Measurements from ENCODE around the gene TCAP.
"Not testable (repeated sequence)": the region's sequence is repeated elsewhere in the genome, so short reads cannot be mapped to it uniquely, and the experiment has no call there.

The TCAP gene

DNA sequence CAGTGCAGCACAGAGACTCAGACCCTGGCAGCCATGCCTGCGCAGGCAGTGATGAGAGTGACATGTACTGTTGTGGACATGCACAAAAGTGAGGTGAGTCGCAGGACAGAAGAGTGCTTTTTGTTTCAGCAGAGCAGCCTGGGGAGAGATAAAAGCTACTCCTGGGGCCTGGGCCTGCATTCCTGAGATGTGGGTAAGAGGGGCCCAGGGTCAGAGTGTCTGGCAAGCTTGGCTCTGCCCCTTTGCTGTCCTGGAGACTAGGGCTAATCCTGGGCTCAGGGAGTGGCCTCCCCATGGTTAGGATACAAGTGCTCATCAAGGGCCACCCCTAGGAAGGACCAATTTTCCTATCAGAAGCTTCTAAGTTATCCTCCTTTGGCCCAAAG lies 29.9 kb downstream of the TCAP start:
- H3K9ac ChIP-seq (ENCODE audit: low read depth, low read length), result no peak overlapping the region
- peak overlapping the region; percentile 94 for H3K27ac ChIP-seq (ENCODE audit: low read depth, low read length)
- peaks cover 48% of the 10 kb centered on the region for H3K4me1 ChIP-seq (ENCODE audit: control insufficient read depth, insufficient read depth, low read length)
- 0 out of 2 replicates have a peak, but pooled peaks cover 2% of the 10 kb centered on the region for H3K36me3 ChIP-seq (ENCODE audit: control insufficient read depth, insufficient read depth, low read length)
- H3K27me3 ChIP-seq (ENCODE audit: control insufficient read depth, insufficient read depth, low read length), result no peaks in the 10 kb centered on the region
- no peak overlapping the region for H3K4me3 ChIP-seq (ENCODE audit: low read depth, low read length)
- H3K9me3 ChIP-seq (ENCODE audit: control insufficient read depth, insufficient read depth, low read length), result no peaks in the 10 kb centered on the region

DNA sequence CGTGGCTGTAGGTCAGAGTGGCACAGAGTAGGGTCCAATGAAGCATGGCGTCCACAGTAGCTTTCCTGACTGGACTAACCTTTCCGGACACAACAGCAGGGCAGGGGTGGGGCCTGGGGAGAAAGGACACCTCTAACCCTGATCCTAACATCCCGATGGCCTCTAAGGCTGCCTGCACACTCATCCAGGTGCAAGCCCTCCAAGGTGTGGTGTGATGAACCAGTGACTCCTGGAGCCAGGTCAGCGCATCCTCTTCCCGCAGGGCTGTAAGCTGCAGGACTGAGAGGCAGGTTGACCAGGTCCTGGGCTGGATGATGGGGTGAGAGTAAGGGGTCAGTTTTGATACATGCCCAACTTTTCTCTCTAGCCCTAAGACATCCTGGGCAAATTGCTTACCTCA lies 31.6 kb downstream of the TCAP start:
- Histone ChIP-seq H3K27me3 (ENCODE audit: control insufficient read depth, insufficient read depth, low read length) (no peaks in the 10 kb centered on the region), H3K27ac (ENCODE audit: low read depth, low read length) (peak overlapping the region; percentile 94), H3K9ac (ENCODE audit: low read depth, low read length) (no peak overlapping the region), H3K36me3 (ENCODE audit: control insufficient read depth, insufficient read depth, low read length) (0 out of 2 replicates have a peak, but pooled peaks cover 2% of the 10 kb centered on the region), H3K4me1 (ENCODE audit: control insufficient read depth, insufficient read depth, low read length) (peaks cover 44% of the 10 kb centered on the region), H3K4me3 (ENCODE audit: low read depth, low read length) (no peak overlapping the region), H3K9me3 (ENCODE audit: control insufficient read depth, insufficient read depth, low read length) (no peaks in the 10 kb centered on the region)

DNA sequence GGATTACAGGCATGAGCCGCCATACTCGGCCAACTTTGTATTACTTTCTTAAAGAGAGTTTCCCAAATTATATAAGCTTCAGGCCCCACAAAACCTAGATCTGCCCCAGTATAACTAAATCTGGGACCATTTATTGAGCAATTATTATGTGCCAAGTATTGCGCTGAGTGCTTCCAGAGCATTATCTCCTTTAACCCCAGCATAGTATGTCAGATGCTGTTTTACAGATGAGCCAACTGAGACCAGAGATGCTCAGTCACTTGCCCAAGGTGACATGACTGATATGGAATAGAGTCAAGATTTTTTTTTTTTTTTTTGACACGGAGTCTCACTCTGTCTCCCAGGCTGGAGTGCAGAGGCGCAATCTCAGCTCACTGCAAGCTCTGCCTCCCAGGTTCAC lies 32.8 kb downstream of the TCAP start:
- H3K27me3 ChIP-seq (ENCODE audit: control insufficient read depth, insufficient read depth, low read length), result no peaks in the 10 kb centered on the region
- H3K4me3 ChIP-seq (ENCODE audit: low read depth, low read length), result no peak overlapping the region
- no peak overlapping the region for H3K27ac ChIP-seq (ENCODE audit: low read depth, low read length)
- peaks cover 56% of the 10 kb centered on the region for H3K4me1 ChIP-seq (ENCODE audit: control insufficient read depth, insufficient read depth, low read length)
- no peak overlapping the region for H3K9ac ChIP-seq (ENCODE audit: low read depth, low read length)
- peaks cover 9% of the 10 kb centered on the region; the same call in 1 of the 2 replicates for H3K36me3 ChIP-seq (ENCODE audit: control insufficient read depth, insufficient read depth, low read length)
- H3K9me3 ChIP-seq (ENCODE audit: control insufficient read depth, insufficient read depth, low read length), result no peaks in the 10 kb centered on the region

DNA sequence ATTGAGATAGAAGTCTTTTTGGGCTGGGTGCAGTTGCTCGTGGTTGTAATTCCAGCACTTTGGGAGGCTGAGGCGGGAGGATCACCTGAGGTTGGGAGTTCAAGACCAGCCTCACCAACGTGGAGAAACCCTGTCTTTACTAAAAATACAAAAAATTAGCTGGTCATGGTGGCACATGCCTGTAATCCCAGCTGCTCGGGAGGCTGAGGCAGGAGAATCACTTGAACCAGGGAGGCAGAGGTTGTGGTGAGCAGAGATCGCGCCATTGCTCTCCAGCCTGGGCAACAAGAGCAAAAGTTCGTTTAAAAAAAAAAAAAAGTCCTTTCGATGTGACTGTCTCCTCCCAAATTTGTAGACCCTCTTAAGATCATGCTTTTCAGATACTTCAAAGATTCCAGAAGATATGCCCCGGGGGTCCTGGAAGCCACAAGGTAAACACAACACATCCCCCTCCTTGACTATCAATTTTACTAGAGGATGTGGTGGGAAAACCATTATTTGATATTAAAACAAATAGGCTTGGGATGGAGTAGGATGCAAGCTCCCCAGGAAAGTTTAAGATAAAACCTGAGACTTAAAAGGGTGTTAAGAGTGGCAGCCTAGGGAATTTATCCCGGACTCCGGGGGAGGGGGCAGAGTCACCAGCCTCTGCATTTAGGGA lies 34.1 kb downstream of the TCAP start:
- H3K9me3 ChIP-seq (ENCODE audit: control insufficient read depth, insufficient read depth, low read length); H3K27me3 ChIP-seq (ENCODE audit: control insufficient read depth, insufficient read depth, low read length): not testable (repeated sequence)
- Histone ChIP-seq H3K9ac (ENCODE audit: low read depth, low read length) (peak overlapping the region; percentile 78; the same call in 1 of the 2 replicates), H3K4me1 (ENCODE audit: control insufficient read depth, insufficient read depth, low read length) (peaks cover 69% of the 10 kb centered on the region), H3K4me3 (ENCODE audit: low read depth, low read length) (peak overlapping the region; percentile 80), H3K27ac (ENCODE audit: low read depth, low read length) (peak overlapping the region; percentile 88), H3K36me3 (ENCODE audit: control insufficient read depth, insufficient read depth, low read length) (peaks cover 19% of the 10 kb centered on the region; the same call in 1 of the 2 replicates)

DNA sequence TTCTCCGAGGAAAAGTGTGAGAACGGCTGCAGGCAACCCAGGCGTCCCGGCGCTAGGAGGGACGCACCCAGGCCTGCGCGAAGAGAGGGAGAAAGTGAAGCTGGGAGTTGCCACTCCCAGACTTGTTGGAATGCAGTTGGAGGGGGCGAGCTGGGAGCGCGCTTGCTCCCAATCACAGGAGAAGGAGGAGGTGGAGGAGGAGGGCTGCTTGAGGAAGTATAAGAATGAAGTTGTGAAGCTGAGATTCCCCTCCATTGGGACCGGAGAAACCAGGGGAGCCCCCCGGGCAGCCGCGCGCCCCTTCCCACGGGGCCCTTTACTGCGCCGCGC lies 34.6 kb downstream of the TCAP start, which contains the start of gene ERBB2:
TSS of gene ERBB2 (plus strand) at position 247 of the 330 bp plus-strand sequence. CDS start 175 bp downstream, outside the sequence.
- Histone ChIP-seq H3K9me3 (ENCODE audit: control insufficient read depth, insufficient read depth, low read length) (no peaks in the 10 kb centered on the region), H3K27ac (ENCODE audit: low read depth, low read length) (peak within 1 kb of the TSS; percentile 88), H3K9ac (ENCODE audit: low read depth, low read length) (peak within 1 kb of the TSS; percentile 78), H3K4me3 (ENCODE audit: low read depth, low read length) (peak within 1 kb of the TSS; percentile 80), H3K27me3 (ENCODE audit: control insufficient read depth, insufficient read depth, low read length) (no peaks in the 10 kb centered on the region), H3K4me1 (ENCODE audit: control insufficient read depth, insufficient read depth, low read length) (peaks cover 70% of the 10 kb centered on the region), H3K36me3 (ENCODE audit: control insufficient read depth, insufficient read depth, low read length) (peaks cover 19% of the 10 kb centered on the region; the same call in 1 of the 2 replicates)

DNA sequence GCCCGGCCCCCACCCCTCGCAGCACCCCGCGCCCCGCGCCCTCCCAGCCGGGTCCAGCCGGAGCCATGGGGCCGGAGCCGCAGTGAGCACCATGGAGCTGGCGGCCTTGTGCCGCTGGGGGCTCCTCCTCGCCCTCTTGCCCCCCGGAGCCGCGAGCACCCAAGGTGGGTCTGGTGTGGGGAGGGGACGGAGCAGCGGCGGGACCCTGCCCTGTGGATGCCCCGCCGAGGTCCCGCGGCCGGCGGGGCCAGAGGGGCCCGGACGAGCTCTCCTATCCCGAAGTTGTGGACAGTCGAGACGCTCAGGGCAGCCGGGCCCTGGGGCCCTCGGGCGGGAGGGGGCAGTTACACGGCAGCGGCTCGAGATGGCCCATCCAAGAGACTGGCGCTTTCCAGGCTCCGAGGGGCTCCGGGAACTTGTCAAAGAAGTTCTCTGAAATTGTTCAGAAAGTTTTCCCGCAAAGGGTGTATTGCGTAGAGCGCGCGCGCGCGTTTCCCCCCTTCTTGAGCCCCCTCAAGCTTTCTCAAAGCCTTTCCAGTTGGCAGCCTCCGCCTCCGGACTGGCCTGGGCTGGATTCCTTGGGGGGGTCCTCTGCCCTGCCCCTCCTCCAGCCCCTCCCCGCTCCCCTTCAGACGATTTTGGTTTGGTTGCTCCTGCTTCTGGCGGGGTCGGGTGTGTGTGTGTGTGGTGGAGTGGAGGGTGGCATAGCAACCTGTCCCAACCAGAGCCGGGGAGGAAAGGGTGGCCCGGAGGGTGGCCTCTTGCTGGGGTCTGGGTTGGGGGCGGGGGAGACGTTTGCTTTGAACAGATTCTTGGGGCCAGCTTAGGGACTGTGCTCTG lies 35.2 kb downstream of the TCAP start:
- Histone ChIP-seq H3K36me3 (ENCODE audit: control insufficient read depth, insufficient read depth, low read length) (peaks cover 17% of the 10 kb centered on the region; the same call in 1 of the 2 replicates), H3K9me3 (ENCODE audit: control insufficient read depth, insufficient read depth, low read length) (no peaks in the 10 kb centered on the region), H3K9ac (ENCODE audit: low read depth, low read length) (peak overlapping the region; percentile 78), H3K4me3 (ENCODE audit: low read depth, low read length) (peak overlapping the region; percentile 80), H3K4me1 (ENCODE audit: control insufficient read depth, insufficient read depth, low read length) (peaks cover 70% of the 10 kb centered on the region), H3K27me3 (ENCODE audit: control insufficient read depth, insufficient read depth, low read length) (no peaks in the 10 kb centered on the region), H3K27ac (ENCODE audit: low read depth, low read length) (peak overlapping the region; percentile 88)

DNA sequence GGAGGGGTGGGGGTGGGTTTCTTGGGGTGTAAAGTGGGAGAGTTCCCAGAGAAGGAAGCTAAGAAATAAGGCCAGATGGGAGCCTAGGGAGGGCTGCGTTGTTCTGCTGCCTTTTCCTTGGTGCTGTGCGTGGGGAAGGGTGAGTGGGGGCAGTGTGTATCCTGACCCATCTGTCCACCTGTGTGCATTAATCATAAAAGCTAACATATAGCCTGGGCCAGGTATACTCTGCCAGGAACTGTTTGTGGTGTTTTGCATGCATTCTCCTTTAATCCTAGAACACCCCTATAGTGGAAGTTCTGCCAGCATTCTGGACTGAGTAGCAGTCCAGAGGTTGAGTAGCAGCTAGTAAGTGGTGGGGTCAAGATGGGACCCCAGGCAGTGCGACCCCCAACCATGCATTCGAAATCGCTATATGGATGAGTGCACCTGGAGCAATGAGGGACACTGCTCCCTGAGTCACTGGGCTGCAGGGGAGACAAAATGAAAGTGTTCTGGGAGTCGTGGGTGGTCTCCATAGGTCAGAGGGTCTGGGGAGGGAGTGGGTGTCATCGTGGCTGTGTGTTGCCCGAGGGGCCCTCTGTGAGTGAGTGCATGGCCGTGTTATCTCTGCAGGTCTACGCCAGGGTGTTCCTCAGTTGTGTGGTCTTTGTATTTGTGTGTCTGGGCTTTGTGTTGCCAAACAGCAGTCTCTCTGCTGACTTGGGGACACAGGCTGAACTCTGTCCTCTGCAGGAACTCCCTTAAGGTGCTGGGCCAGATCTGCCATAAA lies 36.0 kb downstream of the TCAP start:
- Histone ChIP-seq H3K4me1 (ENCODE audit: control insufficient read depth, insufficient read depth, low read length) (peaks cover 72% of the 10 kb centered on the region), H3K36me3 (ENCODE audit: control insufficient read depth, insufficient read depth, low read length) (peaks cover 17% of the 10 kb centered on the region; the same call in 1 of the 2 replicates), H3K27ac (ENCODE audit: low read depth, low read length) (peak overlapping the region; percentile 13), H3K9me3 (ENCODE audit: control insufficient read depth, insufficient read depth, low read length) (no peaks in the 10 kb centered on the region), H3K27me3 (ENCODE audit: control insufficient read depth, insufficient read depth, low read length) (no peaks in the 10 kb centered on the region), H3K4me3 (ENCODE audit: low read depth, low read length) (peak overlapping the region; percentile 80), H3K9ac (ENCODE audit: low read depth, low read length) (peak overlapping the region; percentile 78)

DNA sequence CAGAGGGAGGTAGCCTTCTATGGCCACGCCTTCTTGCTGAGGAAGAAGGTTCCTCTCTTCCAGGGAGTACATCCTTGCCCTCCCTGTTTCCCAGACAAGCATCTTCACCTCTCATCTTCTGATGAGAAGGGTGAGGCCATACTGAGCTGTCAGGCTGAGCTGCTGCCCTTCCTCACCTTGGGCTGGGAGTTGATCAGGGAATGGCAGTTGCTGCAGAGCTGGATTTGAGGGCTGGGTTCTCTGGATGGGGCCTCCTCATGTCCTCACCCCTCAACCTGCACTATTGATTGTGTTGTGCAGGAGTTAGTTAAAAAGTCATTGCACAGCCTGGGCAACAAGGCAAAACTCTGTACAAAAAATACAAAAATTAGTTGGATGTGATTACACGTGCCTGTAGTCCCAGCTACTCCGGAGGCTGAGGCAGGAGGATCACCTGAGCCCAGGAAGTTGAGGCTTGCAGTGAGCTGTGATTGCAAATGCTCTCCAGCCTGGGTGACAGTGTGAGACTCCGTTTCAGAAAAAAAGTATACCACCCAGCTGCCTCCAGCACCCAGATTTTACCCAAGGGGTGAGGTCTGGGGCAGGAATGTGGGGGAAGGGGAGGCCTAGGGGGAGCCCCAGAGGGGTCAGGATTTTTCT lies 36.8 kb downstream of the TCAP start:
- H3K36me3 ChIP-seq (ENCODE audit: control insufficient read depth, insufficient read depth, low read length), result peaks cover 23% of the 10 kb centered on the region
- H3K27ac ChIP-seq (ENCODE audit: low read depth, low read length), result peak overlapping the region; percentile 13
- no peaks in the 10 kb centered on the region for H3K9me3 ChIP-seq (ENCODE audit: control insufficient read depth, insufficient read depth, low read length)
- H3K27me3 ChIP-seq (ENCODE audit: control insufficient read depth, insufficient read depth, low read length), result no peaks in the 10 kb centered on the region
- peak overlapping the region; percentile 80 for H3K4me3 ChIP-seq (ENCODE audit: low read depth, low read length)
- H3K9ac ChIP-seq (ENCODE audit: low read depth, low read length), result no peak overlapping the region
- peaks cover 66% of the 10 kb centered on the region for H3K4me1 ChIP-seq (ENCODE audit: control insufficient read depth, insufficient read depth, low read length)

DNA sequence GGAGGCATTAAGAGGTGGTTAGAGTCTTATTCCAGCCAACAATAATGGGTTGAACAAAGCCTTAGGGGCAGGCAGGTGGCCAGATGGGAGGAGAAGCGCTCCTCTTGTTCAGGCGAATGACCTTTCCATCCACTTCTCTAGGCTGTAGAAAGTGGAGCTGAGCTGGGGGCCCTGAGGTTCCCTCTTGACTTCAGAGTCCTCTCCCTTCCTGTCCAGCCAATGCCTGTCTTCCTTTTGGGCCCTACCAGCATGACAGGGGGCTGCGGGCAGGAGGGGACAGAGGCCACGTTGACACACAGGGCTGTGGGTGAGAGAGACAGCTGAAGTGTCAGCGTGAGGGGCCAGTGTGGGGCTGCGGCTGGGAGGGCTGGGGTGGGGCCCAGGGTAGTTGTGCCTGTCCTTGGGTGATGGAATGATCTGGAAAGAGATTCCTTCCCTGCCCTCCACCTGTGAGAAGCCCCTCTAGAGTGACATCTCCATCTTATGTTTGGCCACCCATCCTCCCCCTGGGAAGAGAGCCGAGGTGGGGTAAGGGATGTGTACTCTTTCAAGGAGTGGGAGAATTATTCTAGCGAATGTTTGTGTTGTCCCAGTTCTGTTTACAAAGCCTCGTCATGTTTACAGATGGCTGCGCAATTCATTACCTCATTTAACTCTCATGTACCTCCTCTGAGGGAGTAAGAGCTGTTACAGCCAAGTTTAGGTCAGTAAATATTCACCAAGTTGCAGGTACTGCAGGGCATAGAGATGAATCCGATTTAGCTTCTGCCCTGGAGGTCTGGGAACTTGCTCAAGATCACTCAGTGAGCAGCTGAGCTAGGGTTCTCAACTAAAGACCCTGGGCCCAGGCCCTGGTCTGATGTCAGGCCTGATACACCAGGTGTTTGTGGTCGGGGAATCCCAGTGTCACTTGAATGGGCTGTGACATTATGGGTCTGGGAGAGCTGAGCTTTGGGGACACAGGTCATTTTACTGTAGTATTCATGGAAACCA lies 38.0 kb downstream of the TCAP start:
- H3K4me3 ChIP-seq (ENCODE audit: low read depth, low read length), result peak overlapping the region; percentile 80
- H3K9ac ChIP-seq (ENCODE audit: low read depth, low read length), result no peak overlapping the region
- peak overlapping the region; percentile 68 for H3K27ac ChIP-seq (ENCODE audit: low read depth, low read length)
- H3K27me3 ChIP-seq (ENCODE audit: control insufficient read depth, insufficient read depth, low read length), result no peaks in the 10 kb centered on the region
- H3K36me3 ChIP-seq (ENCODE audit: control insufficient read depth, insufficient read depth, low read length), result peaks cover 36% of the 10 kb centered on the region
- H3K4me1 ChIP-seq (ENCODE audit: control insufficient read depth, insufficient read depth, low read length), result peaks cover 63% of the 10 kb centered on the region
- H3K9me3 ChIP-seq (ENCODE audit: control insufficient read depth, insufficient read depth, low read length), result no peaks in the 10 kb centered on the region
